ENCODE data around the gene TRPC6.

GRCh38 chr11:101407324-101407723 lies 176.5 kb downstream of the TRPC6 start:
- no peak for TF ChIP-seq CTCF (IDR thresholded peaks at IDR 0.05; ENCODE audit: insufficient read depth, low read length)
- no peak for TF ChIP-seq POLR2AphosphoS5 (IDR thresholded peaks at IDR 0.05; ENCODE audit: low read depth)
- TF ChIP-seq REST (IDR thresholded peaks at IDR 0.05; ENCODE audit: insufficient replicate concordance, low read depth): no peak
- TF ChIP-seq GABPA (IDR thresholded peaks at IDR 0.05; ENCODE audit: low read depth): no peak
- TF ChIP-seq SPI1 (IDR thresholded peaks at IDR 0.05; ENCODE audit: borderline replicate concordance, low read depth): no peak

Measured in HL-60 (cell line).